ENCODE data around the gene RIN3.

GRCh38 chr14:92499234-92499633, 14.3 kb upstream of the RIN3 start:
- no peak for TF ChIP-seq CTCF (IDR thresholded peaks at IDR 0.05)
- TF ChIP-seq POLR2A (IDR thresholded peaks at IDR 0.05), result no peak
